ENCODE results near the gene LILRA1. TPM values are rescaled to one million over a fixed set of nuclear protein-coding genes. Genes with fewer than 3 reads are reported as not detected.
A peak's percentile ranks its signal among the peaks of the same experiment; 100 is the strongest.
"Not testable (repeated sequence)": the region's sequence is repeated elsewhere in the genome, so short reads cannot be mapped to it uniquely, and the experiment has no call there.

The LILRA1 gene
- polyA plus RNA-seq, 3 donors = 88.5 to 151 (median 141) TPM

GRCh38 chr19:54576411-54576976 lies 16.9 kb upstream of the LILRA1 start:
- peaks cover 26 to 35% of the 10 kb centered on the region in 2 donors for H3K36me3 ChIP-seq (replicated peaks in 1 of 2; ENCODE audit: control insufficient read depth in 1 of 2, insufficient read depth in 2 of 2, low read length in 2 of 2)
- Mint-ChIP-seq H3K27ac (peak overlapping the region in 6 of 7 donors; percentile 13 to 82 (median 51)), H3K27me3 (ENCODE audit: low read depth in 3 of 3) (peaks cover 0 to 2% (median 0%) of the 10 kb centered on the region in 3 donors), H3K36me3 (peaks cover 49 to 55% of the 10 kb centered on the region in 2 donors), H3K4me3 (peak overlapping the region in 1 of 2 donors; percentile 47), H3K4me1 (peaks cover 80% of the 10 kb centered on the region), H3K9me3 (peaks cover 0 to 3% (median 2%) of the 10 kb centered on the region in 7 donors)
- H3K9me3 ChIP-seq (replicated peaks in 1 of 2; ENCODE audit: control insufficient read depth in 1 of 2, insufficient read depth in 1 of 2, low read length in 2 of 2) = no peaks in the 10 kb centered on the region
- peak overlapping the region in 1 of 3 experiments; percentile 26 for H3K4me3 ChIP-seq (replicated peaks in 1 of 3; ENCODE audit: low read depth in 2 of 3, low read length in 3 of 3)
- WGBS (ENCODE audit: insufficient coverage) = no CpG with 5 or more reads among the region's 6 CpGs
- peaks cover 47% of the 10 kb centered on the region for H4K20me1 ChIP-seq (ENCODE audit: insufficient read depth, low read length)
- no peak overlapping the region for H3K9ac ChIP-seq (ENCODE audit: insufficient read depth, low read length, poor library complexity, severe bottlenecking)
- no peak overlapping the region for H3K27ac ChIP-seq (ENCODE audit: low read depth in 1 of 2, low read length in 2 of 2)
- H3K4me1 ChIP-seq (ENCODE audit: control insufficient read depth in 1 of 2, insufficient read depth in 2 of 2, low read length in 2 of 2) = peaks cover 59 to 72% of the 10 kb centered on the region in 2 donors
- peaks cover 74% of the 10 kb centered on the region for H3K79me2 ChIP-seq (ENCODE audit: insufficient read depth, low read length)
- no peak for TF ChIP-seq CTCF (IDR thresholded peaks at IDR 0.05)
- H3K27me3 ChIP-seq (ENCODE audit: control insufficient read depth in 2 of 2, insufficient read depth in 2 of 2, low read length in 2 of 2) = no peaks in the 10 kb centered on the region
- peak overlapping the region; percentile 29 for H3K4me2 ChIP-seq (replicated peaks; ENCODE audit: extremely low read depth, low read length, poor library complexity, severe bottlenecking)
- no peak overlapping the region for H2AFZ ChIP-seq (ENCODE audit: insufficient read depth, low read depth, low read length, poor library complexity, severe bottlenecking)
- no peak for DNase-seq
- intact Hi-C loops (cut with micrococcal nuclease) = loop anchor here in 1 of 2 donors (5.0 kb wide), 1 partner anchor 279 kb away; no protein-coding TSS in a partner anchor

- peaks cover 50 to 67% of the 10 kb centered on the region in 2 donors for H3K4me1 ChIP-seq (ENCODE audit: control insufficient read depth in 1 of 2, insufficient read depth in 2 of 2, low read length in 2 of 2)
- no peak for TF ChIP-seq CTCF (IDR thresholded peaks at IDR 0.05)
- H3K4me2 ChIP-seq (replicated peaks; ENCODE audit: extremely low read depth, low read length, poor library complexity, severe bottlenecking) = peak overlapping the region; percentile 29
- no peaks in the 10 kb centered on the region for H3K9me3 ChIP-seq (replicated peaks in 1 of 2; ENCODE audit: control insufficient read depth in 1 of 2, insufficient read depth in 1 of 2, low read length in 2 of 2)
- peaks cover 54% of the 10 kb centered on the region for H4K20me1 ChIP-seq (ENCODE audit: insufficient read depth, low read length)
- peaks cover 56 to 64% of the 10 kb centered on the region in 2 donors for H3K36me3 Mint-ChIP-seq
- no peak overlapping the region for H3K9ac ChIP-seq (ENCODE audit: insufficient read depth, low read length, poor library complexity, severe bottlenecking)
- H3K4me3 Mint-ChIP-seq = peak overlapping the region in 1 of 2 donors; percentile 24
- H3K4me1 Mint-ChIP-seq = peaks cover 79% of the 10 kb centered on the region
- H2AFZ ChIP-seq (ENCODE audit: insufficient read depth, low read depth, low read length, poor library complexity, severe bottlenecking) = no peak overlapping the region
- intact Hi-C loops (cut with micrococcal nuclease) = loop anchor here in 1 of 2 donors (5.0 kb wide), 1 partner anchor 280 kb away; no protein-coding TSS in a partner anchor
- WGBS (ENCODE audit: insufficient coverage) = 100% methylated on average over 2 of the region's 3 CpGs
- peak overlapping the region in 5 of 7 donors; percentile 4 to 74 (median 30) for H3K27ac Mint-ChIP-seq
- H3K4me3 ChIP-seq (replicated peaks in 1 of 3; ENCODE audit: low read depth in 2 of 3, low read length in 3 of 3) = peak overlapping the region in 1 of 3 experiments; percentile 26
- no peak for DNase-seq
- H3K27ac ChIP-seq (ENCODE audit: low read depth in 1 of 2, low read length in 2 of 2) = no peak overlapping the region
- peaks cover 26 to 43% of the 10 kb centered on the region in 2 donors for H3K36me3 ChIP-seq (replicated peaks in 1 of 2; ENCODE audit: control insufficient read depth in 1 of 2, insufficient read depth in 2 of 2, low read length in 2 of 2)
- no peaks in the 10 kb centered on the region for H3K27me3 ChIP-seq (ENCODE audit: control insufficient read depth in 2 of 2, insufficient read depth in 2 of 2, low read length in 2 of 2)
- peaks cover 0 to 2% (median 0%) of the 10 kb centered on the region in 3 donors for H3K27me3 Mint-ChIP-seq (ENCODE audit: low read depth in 3 of 3)
- H3K79me2 ChIP-seq (ENCODE audit: insufficient read depth, low read length) = peaks cover 77% of the 10 kb centered on the region
- peaks cover 0 to 3% (median 2%) of the 10 kb centered on the region in 7 donors for H3K9me3 Mint-ChIP-seq
These were observed 16.1 kb upstream of the LILRA1 start for GRCh38 chr19:54577334-54577733.

GRCh38 chr19:54578268-54578667 lies 15.2 kb upstream of the LILRA1 start:
- intact Hi-C loops (cut with micrococcal nuclease) = loop anchor here in 1 of 2 donors (5.0 kb wide), 1 partner anchor 281 kb away; no protein-coding TSS in a partner anchor
- peaks cover 79% of the 10 kb centered on the region for H3K4me1 Mint-ChIP-seq
- peaks cover 61% of the 10 kb centered on the region for H4K20me1 ChIP-seq (ENCODE audit: insufficient read depth, low read length)
- H3K27me3 ChIP-seq (ENCODE audit: control insufficient read depth in 2 of 2, insufficient read depth in 2 of 2, low read length in 2 of 2); H3K27ac ChIP-seq (ENCODE audit: low read depth in 1 of 2, low read length in 2 of 2); H3K9me3 Mint-ChIP-seq; H3K9ac ChIP-seq (ENCODE audit: insufficient read depth, low read length, poor library complexity, severe bottlenecking); H3K9me3 ChIP-seq (replicated peaks in 1 of 2; ENCODE audit: control insufficient read depth in 1 of 2, insufficient read depth in 1 of 2, low read length in 2 of 2); H3K4me2 ChIP-seq (replicated peaks; ENCODE audit: extremely low read depth, low read length, poor library complexity, severe bottlenecking); DNase-seq; H3K4me3 Mint-ChIP-seq; H3K27me3 Mint-ChIP-seq (ENCODE audit: low read depth in 3 of 3); H2AFZ ChIP-seq (ENCODE audit: insufficient read depth, low read depth, low read length, poor library complexity, severe bottlenecking); H3K4me3 ChIP-seq (replicated peaks in 1 of 3; ENCODE audit: low read depth in 2 of 3, low read length in 3 of 3): not testable (repeated sequence)
- H3K36me3 Mint-ChIP-seq = peaks cover 64 to 72% of the 10 kb centered on the region in 2 donors
- peaks cover 83% of the 10 kb centered on the region for H3K79me2 ChIP-seq (ENCODE audit: insufficient read depth, low read length)
- peaks cover 26 to 43% of the 10 kb centered on the region in 2 donors for H3K36me3 ChIP-seq (replicated peaks in 1 of 2; ENCODE audit: control insufficient read depth in 1 of 2, insufficient read depth in 2 of 2, low read length in 2 of 2)
- H3K4me1 ChIP-seq (ENCODE audit: control insufficient read depth in 1 of 2, insufficient read depth in 2 of 2, low read length in 2 of 2) = peaks cover 43 to 58% of the 10 kb centered on the region in 2 donors
- 100% methylated on average over 1 of the region's 5 CpGs for WGBS (ENCODE audit: insufficient coverage)
- peak overlapping the region in 1 of 7 donors; percentile 21 for H3K27ac Mint-ChIP-seq

Measured in CD14-positive monocyte (primary cell).